Measurements from ENCODE around the gene BTBD8.

BTBD8 gene

GRCh38 chr1:92094090-92094489 lies 13.9 kb downstream of the BTBD8 start:
- DNase-seq = no peak

GRCh38 chr1:92094595-92094994 lies 14.4 kb downstream of the BTBD8 start:
- DNase-seq = no peak

DNA sequence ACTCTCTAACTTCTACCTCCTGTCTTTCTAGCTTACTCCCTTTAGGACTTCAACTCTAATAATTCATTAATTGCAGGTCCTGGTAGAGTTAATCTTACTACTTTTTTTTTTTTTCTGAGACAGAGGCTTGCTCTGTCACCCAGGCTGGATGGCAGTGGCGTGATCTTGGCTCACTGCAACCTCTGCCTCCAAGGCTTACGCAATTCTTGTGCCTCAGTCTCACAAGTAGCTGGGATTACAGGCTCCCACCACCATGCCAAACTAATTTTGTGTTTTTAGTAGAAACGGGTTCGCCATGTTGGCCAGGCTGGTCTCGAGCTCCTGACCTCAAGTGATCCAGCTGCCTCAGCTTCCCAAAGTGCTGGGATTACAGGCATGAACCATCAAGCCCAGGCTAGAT lies 15.7 kb downstream of the BTBD8 start:
- DNase-seq = no peak

DNA sequence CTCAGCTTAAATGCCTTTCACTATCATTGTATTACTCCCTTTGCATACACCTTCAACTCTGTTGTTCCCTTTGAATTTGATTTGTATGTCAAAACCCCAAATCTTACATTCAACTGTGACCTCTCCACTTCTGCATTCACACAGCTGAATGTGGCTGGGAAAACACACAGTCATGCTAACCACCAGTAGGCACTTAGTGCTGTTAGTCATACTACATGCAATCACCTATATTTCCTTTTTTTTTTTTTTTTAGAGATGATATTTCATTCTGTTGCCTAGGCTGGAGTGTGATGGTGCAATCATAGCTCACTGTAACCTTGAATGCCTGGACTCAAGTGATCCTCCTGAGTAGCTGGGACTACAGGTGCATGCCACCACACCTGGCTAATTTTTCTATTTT lies 16.2 kb downstream of the BTBD8 start:
- no peak for DNase-seq

GRCh38 chr1:92105546-92106081 lies 25.5 kb downstream of the BTBD8 start:
- no peak for DNase-seq

- no peak for DNase-seq
These were observed 28.5 kb downstream of the BTBD8 start for GRCh38 chr1:92108631-92109030.

GRCh38 chr1:92117526-92117925 lies 37.4 kb downstream of the BTBD8 start:
- DNase-seq = no peak

DNA sequence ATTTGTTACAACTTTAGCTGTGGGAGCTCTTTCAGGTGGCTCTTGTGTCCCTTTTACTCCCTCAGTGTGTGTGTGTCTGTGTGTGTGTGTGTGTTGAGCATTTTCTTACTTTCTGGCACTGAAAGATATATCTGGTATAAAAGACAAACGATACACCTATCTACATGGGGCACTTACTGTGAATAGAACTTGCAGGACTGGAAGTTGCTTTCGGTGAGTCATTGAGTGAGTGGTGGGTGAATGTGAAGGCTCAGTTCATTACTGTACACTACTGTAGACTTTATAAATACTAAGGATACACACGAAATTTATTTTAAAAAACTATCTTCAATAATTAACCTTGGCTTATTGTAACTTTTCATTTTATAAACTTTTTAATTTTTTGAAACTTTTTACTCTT lies 38.7 kb downstream of the BTBD8 start:
- no peak for DNase-seq

GRCh38 chr1:92123868-92124267 lies 43.7 kb downstream of the BTBD8 start:
- DNase-seq = no peak

DNA sequence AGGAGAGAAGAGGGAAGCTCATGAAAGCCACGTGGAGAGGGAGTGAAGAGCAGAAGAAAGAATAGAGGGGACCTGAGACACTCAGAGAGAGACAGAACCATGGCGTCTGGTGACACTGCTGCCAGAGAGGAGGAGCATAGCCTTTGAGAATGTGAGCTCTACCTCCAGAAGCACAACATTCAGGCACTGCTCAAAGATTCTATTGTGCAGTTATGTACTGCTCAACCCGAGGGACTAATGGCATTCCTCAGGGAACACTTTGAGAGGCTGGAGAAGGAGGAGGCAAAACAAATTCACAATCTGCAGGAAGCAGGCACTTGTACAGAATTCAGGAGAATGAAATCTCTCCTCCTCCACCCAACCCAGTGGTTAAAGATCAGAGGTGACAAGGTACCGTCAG lies 45.1 kb downstream of the BTBD8 start:
- no peak for DNase-seq

- no peak for DNase-seq
These were observed 45.9 kb downstream of the BTBD8 start for GRCh38 chr1:92126088-92126487.

DNA sequence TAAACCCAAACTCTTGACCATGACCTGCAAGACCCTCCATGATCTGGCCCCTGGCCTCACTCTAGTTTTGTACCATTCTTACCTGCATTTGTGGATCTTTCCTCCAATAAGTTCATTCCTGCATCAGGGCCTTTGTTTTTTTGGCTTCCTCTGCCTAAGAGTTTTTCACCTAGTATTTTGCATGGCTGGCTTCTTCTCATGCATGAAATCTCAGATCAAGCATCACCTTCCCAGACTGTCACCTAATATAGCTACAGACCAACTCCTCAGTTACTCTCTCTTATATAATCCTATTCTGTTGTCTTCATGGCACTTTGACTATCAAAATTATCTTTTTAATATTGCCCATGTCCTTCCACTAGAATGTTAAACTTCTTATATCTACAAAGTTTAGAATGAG lies 54.2 kb downstream of the BTBD8 start:
- DNase-seq = no peak

GRCh38 chr1:92136341-92136740 lies 56.2 kb downstream of the BTBD8 start:
- DNase-seq = no peak

DNA sequence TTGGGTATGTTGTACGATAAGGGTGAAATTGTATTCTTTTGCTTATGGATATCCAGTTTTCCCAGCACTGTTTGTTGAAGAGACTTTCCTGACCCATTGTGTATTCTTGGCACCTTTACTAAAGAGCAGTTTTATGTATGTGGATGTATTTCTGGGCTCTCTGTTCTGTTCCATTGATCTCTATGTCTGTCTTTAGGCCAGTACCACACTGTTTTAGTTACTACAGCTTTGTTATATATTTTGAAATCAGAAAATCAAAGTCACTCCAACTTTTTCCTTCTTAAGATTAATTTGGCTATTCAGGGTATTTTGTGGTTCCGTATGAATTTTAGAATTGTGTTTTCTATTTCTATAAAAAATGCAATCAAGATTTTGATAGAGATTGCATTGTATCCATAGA lies 74.8 kb downstream of the BTBD8 start:
- DNase-seq = no peak

GRCh38 chr1:92159593-92159992 lies 79.4 kb downstream of the BTBD8 start:
- DNase-seq = no peak

DNA sequence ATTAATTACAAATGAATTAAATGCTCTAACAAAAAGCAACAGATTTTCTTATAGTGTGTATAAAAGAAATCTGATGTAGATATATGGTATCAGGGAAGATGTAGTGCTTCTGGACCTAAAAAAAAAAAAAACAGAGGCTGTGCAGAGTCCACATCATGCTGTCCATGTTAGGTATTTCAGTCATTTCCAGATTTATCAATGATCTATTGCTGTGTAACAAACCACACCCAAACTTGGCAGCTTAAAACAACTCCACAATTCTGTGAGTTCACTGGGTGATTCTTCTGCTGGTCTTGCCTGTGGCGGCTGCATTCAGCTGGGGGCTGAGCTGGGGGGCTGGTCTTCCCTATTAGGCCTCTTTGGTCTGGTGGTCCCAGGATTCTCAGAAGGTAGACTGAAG lies 85.2 kb downstream of the BTBD8 start:
- no peak for DNase-seq

GRCh38 chr1:92167151-92167550 lies 87.0 kb downstream of the BTBD8 start:
- DNase-seq = no peak

GRCh38 chr1:92168657-92169056 lies 88.5 kb downstream of the BTBD8 start:
- no peak for DNase-seq

DNA sequence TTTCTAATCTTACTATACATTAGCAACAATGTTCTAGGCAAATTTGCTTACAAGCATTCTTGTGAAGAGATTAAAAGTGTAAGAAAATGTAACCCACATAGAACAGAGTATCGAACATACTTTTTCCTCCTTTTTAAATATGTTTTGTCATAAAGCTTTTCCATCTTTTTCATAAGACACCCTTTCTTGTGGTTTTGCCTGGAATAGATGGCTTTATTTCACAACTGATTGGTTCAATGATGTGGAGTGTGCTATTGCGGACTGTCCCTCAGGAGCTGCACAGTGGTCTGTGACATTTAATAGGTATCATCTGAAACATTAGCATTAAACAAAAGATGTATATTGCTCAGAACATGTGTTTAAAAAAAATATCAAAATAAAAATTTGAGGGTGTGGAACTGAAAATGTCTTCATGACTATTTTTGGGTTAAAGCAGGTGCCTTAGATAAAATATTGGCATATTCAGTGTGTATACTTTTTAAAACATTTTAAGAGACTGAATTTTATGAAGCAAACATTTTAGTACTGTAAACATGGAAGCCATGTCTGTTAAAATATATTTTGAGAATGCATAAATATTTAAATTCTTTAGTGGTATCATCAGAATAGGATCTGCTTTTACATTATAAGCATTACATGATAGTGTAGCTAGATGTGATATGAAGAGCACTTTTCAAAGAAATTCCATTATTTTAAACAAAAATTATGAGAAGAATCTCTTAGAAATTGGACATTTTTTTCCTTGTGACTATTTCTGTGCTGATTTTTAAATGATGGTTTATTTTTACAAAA lies 89.3 kb downstream of the BTBD8 start:
- no peak for DNase-seq

DNA sequence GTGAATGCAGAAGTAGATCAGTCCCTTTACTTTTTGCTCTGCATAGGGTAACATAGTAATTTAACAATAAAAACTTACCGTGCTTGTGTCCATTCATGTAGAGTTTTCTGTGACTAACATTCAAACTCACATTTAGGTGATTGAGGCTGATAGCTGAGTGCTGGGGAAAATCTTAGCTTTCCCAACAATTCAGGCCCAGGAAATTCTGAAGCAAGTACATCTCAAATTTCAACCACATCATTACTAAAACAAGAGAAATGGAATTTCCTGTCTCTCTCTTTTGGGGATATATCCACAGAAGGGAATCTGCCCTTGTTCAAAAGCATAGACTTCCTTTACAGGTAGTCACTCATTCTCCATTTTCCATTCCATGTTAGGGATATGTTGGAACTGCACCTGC lies 104.5 kb downstream of the BTBD8 start:
- DNase-seq = no peak

- DNase-seq = no peak
These were observed 105.9 kb downstream of the BTBD8 start for GRCh38 chr1:92186081-92186480.

GRCh38 chr1:92188436-92189255 lies 108.5 kb downstream of the BTBD8 start:
- DNase-seq = no peak

- DNase-seq = no peak
These were observed 111.6 kb downstream of the BTBD8 start for GRCh38 chr1:92191726-92192125.

- no peak for DNase-seq
These were observed 112.1 kb downstream of the BTBD8 start for GRCh38 chr1:92192246-92192645.

Measured in activated effector memory CD4-positive, alpha-beta T cell treated with Interleukin-2 at 50 U/mL for 16 hours (primary cell).